ENCODE results near the gene PIGL. TPM values are rescaled to one million over a fixed set of nuclear protein-coding genes. Genes with fewer than 3 reads are reported as not detected.

Gene PIGL
- polyA plus RNA-seq, 1 donor: 49.0 TPM

GRCh38 chr17:16250635-16251034 is 33.6 kb downstream of the PIGL start:
- Histone ChIP-seq H3K36me3 (ENCODE audit: control insufficient read depth, insufficient read depth, low read length) (no peaks in the 10 kb centered on the region), H3K9me3 (ENCODE audit: control insufficient read depth, low read depth, low read length) (no peaks in the 10 kb centered on the region), H3K27me3 (ENCODE audit: control insufficient read depth, insufficient read depth, low read length) (no peaks in the 10 kb centered on the region), H3K4me1 (ENCODE audit: control insufficient read depth, insufficient read depth, low read length) (peaks cover 48% of the 10 kb centered on the region), H3K27ac (ENCODE audit: low read length) (peak overlapping the region; percentile 91), H3K4me3 (ENCODE audit: low read length) (no peak overlapping the region)
- DNase-seq: peak; percentile 44 to 66
- WGBS (ENCODE audit: insufficient coverage, low lambda C conversion rate): 100% methylated on average over 1 of the region's 1 CpG

GRCh38 chr17:16251043-16251442 is 34.0 kb downstream of the PIGL start:
- H3K27ac ChIP-seq (ENCODE audit: low read length): peak overlapping the region; percentile 91

GRCh38 chr17:16251556-16251955 is 34.5 kb downstream of the PIGL start:
- Histone ChIP-seq H3K27ac (ENCODE audit: low read length) (peak overlapping the region; percentile 91), H3K4me3 (ENCODE audit: low read length) (no peak overlapping the region), H3K9me3 (ENCODE audit: control insufficient read depth, low read depth, low read length) (no peaks in the 10 kb centered on the region), H3K27me3 (ENCODE audit: control insufficient read depth, insufficient read depth, low read length) (no peaks in the 10 kb centered on the region), H3K36me3 (ENCODE audit: control insufficient read depth, insufficient read depth, low read length) (no peaks in the 10 kb centered on the region), H3K4me1 (ENCODE audit: control insufficient read depth, insufficient read depth, low read length) (peaks cover 53% of the 10 kb centered on the region)
- no CpG with 5 or more reads among the region's 1 CpG for WGBS (ENCODE audit: insufficient coverage, low lambda C conversion rate)
- DNase-seq: no peak

More at GRCh38 chr17:16251043-16251442, 34.0 kb downstream of the PIGL start:
- DNase-seq: no peak
- Histone ChIP-seq H3K27me3 (ENCODE audit: control insufficient read depth, insufficient read depth, low read length) (no peaks in the 10 kb centered on the region), H3K4me3 (ENCODE audit: low read length) (no peak overlapping the region), H3K9me3 (ENCODE audit: control insufficient read depth, low read depth, low read length) (no peaks in the 10 kb centered on the region), H3K4me1 (ENCODE audit: control insufficient read depth, insufficient read depth, low read length) (peaks cover 51% of the 10 kb centered on the region), H3K36me3 (ENCODE audit: control insufficient read depth, insufficient read depth, low read length) (no peaks in the 10 kb centered on the region)
- WGBS (ENCODE audit: insufficient coverage, low lambda C conversion rate): no CpG with 5 or more reads among the region's 6 CpGs

GRCh38 chr17:16254773-16255400 is 37.9 kb downstream of the PIGL start:
- DNase-seq: peak in 1 of 2 donors; percentile 68
- peaks cover under 1% of the 10 kb centered on the region for H3K9me3 ChIP-seq (ENCODE audit: control insufficient read depth, low read depth, low read length)
- no peak overlapping the region for H3K4me3 ChIP-seq (ENCODE audit: low read length)
- H3K27ac ChIP-seq (ENCODE audit: low read length): peak overlapping the region; percentile 95
- no peaks in the 10 kb centered on the region for H3K36me3 ChIP-seq (ENCODE audit: control insufficient read depth, insufficient read depth, low read length)
- 50% methylated on average over 1 of the region's 9 CpGs for WGBS (ENCODE audit: insufficient coverage, low lambda C conversion rate)
- H3K27me3 ChIP-seq (ENCODE audit: control insufficient read depth, insufficient read depth, low read length): no peaks in the 10 kb centered on the region
- H3K4me1 ChIP-seq (ENCODE audit: control insufficient read depth, insufficient read depth, low read length): peaks cover 42% of the 10 kb centered on the region

GRCh38 chr17:16255481-16255921 is 38.5 kb downstream of the PIGL start:
- Histone ChIP-seq H3K27ac (ENCODE audit: low read length) (peak overlapping the region; percentile 95), H3K27me3 (ENCODE audit: control insufficient read depth, insufficient read depth, low read length) (no peaks in the 10 kb centered on the region), H3K9me3 (ENCODE audit: control insufficient read depth, low read depth, low read length) (peaks cover 4% of the 10 kb centered on the region), H3K4me3 (ENCODE audit: low read length) (no peak overlapping the region), H3K36me3 (ENCODE audit: control insufficient read depth, insufficient read depth, low read length) (no peaks in the 10 kb centered on the region), H3K4me1 (ENCODE audit: control insufficient read depth, insufficient read depth, low read length) (peaks cover 38% of the 10 kb centered on the region)
- WGBS (ENCODE audit: insufficient coverage, low lambda C conversion rate): no CpG with 5 or more reads among the region's 4 CpGs
- DNase-seq: peak; percentile 80 to 91

- no peak for DNase-seq
- no peaks in the 10 kb centered on the region for H3K27me3 ChIP-seq (ENCODE audit: control insufficient read depth, insufficient read depth, low read length)
- no CpG with 5 or more reads among the region's 1 CpG for WGBS (ENCODE audit: insufficient coverage, low lambda C conversion rate)
- no peak overlapping the region for H3K27ac ChIP-seq (ENCODE audit: low read length)
- no peaks in the 10 kb centered on the region for H3K36me3 ChIP-seq (ENCODE audit: control insufficient read depth, insufficient read depth, low read length)
- H3K9me3 ChIP-seq (ENCODE audit: control insufficient read depth, low read depth, low read length): peaks cover 4% of the 10 kb centered on the region
- no peak overlapping the region for H3K4me3 ChIP-seq (ENCODE audit: low read length)
- H3K4me1 ChIP-seq (ENCODE audit: control insufficient read depth, insufficient read depth, low read length): peaks cover 26% of the 10 kb centered on the region
These were observed 41.9 kb downstream of the PIGL start for GRCh38 chr17:16258901-16259300.

- Histone ChIP-seq H3K9me3 (ENCODE audit: control insufficient read depth, low read depth, low read length) (peaks cover 4% of the 10 kb centered on the region), H3K4me3 (ENCODE audit: low read length) (no peak overlapping the region), H3K27me3 (ENCODE audit: control insufficient read depth, insufficient read depth, low read length) (no peaks in the 10 kb centered on the region), H3K36me3 (ENCODE audit: control insufficient read depth, insufficient read depth, low read length) (no peaks in the 10 kb centered on the region), H3K4me1 (ENCODE audit: control insufficient read depth, insufficient read depth, low read length) (peaks cover 23% of the 10 kb centered on the region), H3K27ac (ENCODE audit: low read length) (no peak overlapping the region)
- WGBS (ENCODE audit: insufficient coverage, low lambda C conversion rate): no CpG with 5 or more reads among the region's 6 CpGs
- no peak for DNase-seq
These were observed 42.9 kb downstream of the PIGL start for GRCh38 chr17:16259926-16260325.

- no CpG with 5 or more reads among the region's 3 CpGs for WGBS (ENCODE audit: insufficient coverage, low lambda C conversion rate)
These were observed 44.0 kb downstream of the PIGL start for GRCh38 chr17:16261049-16261448.

GRCh38 chr17:16262201-16262600 is 45.2 kb downstream of the PIGL start:
- no peaks in the 10 kb centered on the region for H3K36me3 ChIP-seq (ENCODE audit: control insufficient read depth, insufficient read depth, low read length)
- 100% methylated on average over 1 of the region's 4 CpGs for WGBS (ENCODE audit: insufficient coverage, low lambda C conversion rate)

More at GRCh38 chr17:16261049-16261448, 44.0 kb downstream of the PIGL start:
- H3K9me3 ChIP-seq (ENCODE audit: control insufficient read depth, low read depth, low read length): peaks cover 4% of the 10 kb centered on the region
- no peak overlapping the region for H3K27ac ChIP-seq (ENCODE audit: low read length)
- no peaks in the 10 kb centered on the region for H3K36me3 ChIP-seq (ENCODE audit: control insufficient read depth, insufficient read depth, low read length)
- no peak overlapping the region for H3K4me3 ChIP-seq (ENCODE audit: low read length)
- H3K4me1 ChIP-seq (ENCODE audit: control insufficient read depth, insufficient read depth, low read length): peaks cover 13% of the 10 kb centered on the region
- DNase-seq: no peak
- no peaks in the 10 kb centered on the region for H3K27me3 ChIP-seq (ENCODE audit: control insufficient read depth, insufficient read depth, low read length)

GRCh38 chr17:16267174-16267573 is 50.2 kb downstream of the PIGL start:
- Histone ChIP-seq H3K9me3 (ENCODE audit: control insufficient read depth, low read depth, low read length) (no peaks in the 10 kb centered on the region), H3K36me3 (ENCODE audit: control insufficient read depth, insufficient read depth, low read length) (no peaks in the 10 kb centered on the region), H3K4me1 (ENCODE audit: control insufficient read depth, insufficient read depth, low read length) (no peaks in the 10 kb centered on the region), H3K27ac (ENCODE audit: low read length) (no peak overlapping the region), H3K4me3 (ENCODE audit: low read length) (no peak overlapping the region), H3K27me3 (ENCODE audit: control insufficient read depth, insufficient read depth, low read length) (no peaks in the 10 kb centered on the region)
- no CpG with 5 or more reads among the region's 6 CpGs for WGBS (ENCODE audit: insufficient coverage, low lambda C conversion rate)
- no peak for DNase-seq

More at GRCh38 chr17:16262201-16262600, 45.2 kb downstream of the PIGL start:
- no peak overlapping the region for H3K27ac ChIP-seq (ENCODE audit: low read length)
- H3K4me1 ChIP-seq (ENCODE audit: control insufficient read depth, insufficient read depth, low read length): peaks cover 4% of the 10 kb centered on the region
- no peak overlapping the region for H3K4me3 ChIP-seq (ENCODE audit: low read length)
- no peaks in the 10 kb centered on the region for H3K27me3 ChIP-seq (ENCODE audit: control insufficient read depth, insufficient read depth, low read length)
- DNase-seq: no peak
- peaks cover 4% of the 10 kb centered on the region for H3K9me3 ChIP-seq (ENCODE audit: control insufficient read depth, low read depth, low read length)

GRCh38 chr17:16269658-16270057 is 52.6 kb downstream of the PIGL start:
- H3K4me1 ChIP-seq (ENCODE audit: control insufficient read depth, insufficient read depth, low read length): no peaks in the 10 kb centered on the region
- H3K4me3 ChIP-seq (ENCODE audit: low read length): no peak overlapping the region
- H3K27ac ChIP-seq (ENCODE audit: low read length): no peak overlapping the region
- H3K27me3 ChIP-seq (ENCODE audit: control insufficient read depth, insufficient read depth, low read length): no peaks in the 10 kb centered on the region
- H3K9me3 ChIP-seq (ENCODE audit: control insufficient read depth, low read depth, low read length): no peaks in the 10 kb centered on the region
- WGBS (ENCODE audit: insufficient coverage, low lambda C conversion rate): no CpG with 5 or more reads among the region's 2 CpGs
- H3K36me3 ChIP-seq (ENCODE audit: control insufficient read depth, insufficient read depth, low read length): no peaks in the 10 kb centered on the region
- no peak for DNase-seq
